ENCODE data around the gene CRIP2. TPM values are rescaled to one million over a fixed set of nuclear protein-coding genes. Genes with fewer than 3 reads are reported as not detected.

Gene CRIP2
- total and polyA plus RNA-seq, 4 donors, result 4.3 to 40.0 (median 20.7) TPM

DNA sequence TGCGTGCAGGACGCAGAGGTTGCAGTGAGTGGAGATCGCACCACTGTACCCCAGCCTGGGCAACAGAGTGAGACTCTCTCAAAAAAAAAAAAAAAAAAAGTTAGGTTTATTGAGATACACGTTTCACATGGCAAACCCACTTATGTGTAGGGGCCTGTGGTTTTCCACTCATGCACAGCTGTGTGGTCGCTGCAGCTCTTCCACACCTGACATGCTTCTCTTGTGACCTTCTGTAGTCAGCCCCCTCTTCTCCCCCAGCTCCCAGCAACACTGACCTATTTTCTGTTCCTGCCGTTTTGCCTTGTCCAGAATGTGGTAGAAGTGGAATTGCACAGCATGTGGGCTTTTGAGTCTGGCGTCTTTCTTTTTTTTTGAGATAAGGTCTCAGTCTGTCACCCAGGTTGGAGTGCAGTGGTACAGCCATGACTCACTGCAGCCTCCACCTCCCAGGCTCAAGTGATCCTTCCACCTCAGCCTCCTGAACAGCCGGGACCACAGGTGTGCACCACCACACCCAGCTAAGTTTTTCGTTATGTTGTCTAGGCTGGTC is 46.6 kb upstream of the CRIP2 start:
- TF ChIP-seq NR2F2 (IDR thresholded peaks at IDR 0.05), result no peak
- TF ChIP-seq GABPA (IDR thresholded peaks at IDR 0.05 in 1 of 2, conservative IDR thresholded peaks at IDR 0.05 in 1 of 2), result no peak
- TF ChIP-seq, protein P1, sequence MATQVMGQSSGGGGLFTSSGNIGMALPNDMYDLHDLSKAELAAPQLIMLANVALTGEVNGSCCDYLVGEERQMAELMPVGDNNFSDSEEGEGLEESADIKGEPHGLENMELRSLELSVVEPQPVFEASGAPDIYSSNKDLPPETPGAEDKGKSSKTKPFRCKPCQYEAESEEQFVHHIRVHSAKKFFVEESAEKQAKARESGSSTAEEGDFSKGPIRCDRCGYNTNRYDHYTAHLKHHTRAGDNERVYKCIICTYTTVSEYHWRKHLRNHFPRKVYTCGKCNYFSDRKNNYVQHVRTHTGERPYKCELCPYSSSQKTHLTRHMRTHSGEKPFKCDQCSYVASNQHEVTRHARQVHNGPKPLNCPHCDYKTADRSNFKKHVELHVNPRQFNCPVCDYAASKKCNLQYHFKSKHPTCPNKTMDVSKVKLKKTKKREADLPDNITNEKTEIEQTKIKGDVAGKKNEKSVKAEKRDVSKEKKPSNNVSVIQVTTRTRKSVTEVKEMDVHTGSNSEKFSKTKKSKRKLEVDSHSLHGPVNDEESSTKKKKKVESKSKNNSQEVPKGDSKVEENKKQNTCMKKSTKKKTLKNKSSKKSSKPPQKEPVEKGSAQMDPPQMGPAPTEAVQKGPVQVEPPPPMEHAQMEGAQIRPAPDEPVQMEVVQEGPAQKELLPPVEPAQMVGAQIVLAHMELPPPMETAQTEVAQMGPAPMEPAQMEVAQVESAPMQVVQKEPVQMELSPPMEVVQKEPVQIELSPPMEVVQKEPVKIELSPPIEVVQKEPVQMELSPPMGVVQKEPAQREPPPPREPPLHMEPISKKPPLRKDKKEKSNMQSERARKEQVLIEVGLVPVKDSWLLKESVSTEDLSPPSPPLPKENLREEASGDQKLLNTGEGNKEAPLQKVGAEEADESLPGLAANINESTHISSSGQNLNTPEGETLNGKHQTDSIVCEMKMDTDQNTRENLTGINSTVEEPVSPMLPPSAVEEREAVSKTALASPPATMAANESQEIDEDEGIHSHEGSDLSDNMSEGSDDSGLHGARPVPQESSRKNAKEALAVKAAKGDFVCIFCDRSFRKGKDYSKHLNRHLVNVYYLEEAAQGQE (IDR thresholded peaks at IDR 0.05), result no peak
- 94% methylated on average over 9 of the region's 9 CpGs for WGBS

DNA sequence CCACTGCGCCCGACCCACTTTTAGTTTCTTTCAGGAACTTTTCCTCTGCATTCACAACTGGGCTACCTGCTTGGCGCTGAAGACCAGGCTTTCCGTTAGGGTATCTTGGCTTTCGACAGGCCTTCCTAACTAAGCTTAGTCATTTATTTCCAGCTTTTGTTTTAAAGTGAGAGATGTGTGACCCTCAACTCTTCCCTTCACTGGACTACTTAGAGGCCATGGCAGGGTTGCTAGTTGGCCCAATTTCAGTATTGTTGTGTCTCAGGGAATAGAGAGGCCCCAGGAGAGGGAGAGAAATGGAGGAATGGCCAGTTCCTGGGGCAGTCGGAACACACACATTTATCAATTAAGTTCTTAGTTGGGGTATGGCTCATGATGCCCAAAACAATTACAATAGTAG is 44.6 kb upstream of the CRIP2 start:
- no peak overlapping the region for H3K9ac ChIP-seq (ENCODE audit: low read depth in 1 of 2, low read length in 2 of 2)
- no peak for DNase-seq (ENCODE audit: low spot score)
- TF ChIP-seq FOXA2 (IDR thresholded peaks at IDR 0.05) (no peak), FOXA1 (IDR thresholded peaks at IDR 0.05) (no peak), GABPA (IDR thresholded peaks at IDR 0.05 in 1 of 2, conservative IDR thresholded peaks at IDR 0.05 in 1 of 2) (no peak), HNF4G (IDR thresholded peaks at IDR 0.05) (no peak), RAD21 (IDR thresholded peaks at IDR 0.05) (no peak), JUND (IDR thresholded peaks at IDR 0.05) (no peak), HNF4A (conservative IDR thresholded peaks at IDR 0.05) (no peak), EGR1 (IDR thresholded peaks at IDR 0.05; ENCODE audit: low read depth in 2 of 2) (no peak)
- TF ChIP-seq, protein P2, sequence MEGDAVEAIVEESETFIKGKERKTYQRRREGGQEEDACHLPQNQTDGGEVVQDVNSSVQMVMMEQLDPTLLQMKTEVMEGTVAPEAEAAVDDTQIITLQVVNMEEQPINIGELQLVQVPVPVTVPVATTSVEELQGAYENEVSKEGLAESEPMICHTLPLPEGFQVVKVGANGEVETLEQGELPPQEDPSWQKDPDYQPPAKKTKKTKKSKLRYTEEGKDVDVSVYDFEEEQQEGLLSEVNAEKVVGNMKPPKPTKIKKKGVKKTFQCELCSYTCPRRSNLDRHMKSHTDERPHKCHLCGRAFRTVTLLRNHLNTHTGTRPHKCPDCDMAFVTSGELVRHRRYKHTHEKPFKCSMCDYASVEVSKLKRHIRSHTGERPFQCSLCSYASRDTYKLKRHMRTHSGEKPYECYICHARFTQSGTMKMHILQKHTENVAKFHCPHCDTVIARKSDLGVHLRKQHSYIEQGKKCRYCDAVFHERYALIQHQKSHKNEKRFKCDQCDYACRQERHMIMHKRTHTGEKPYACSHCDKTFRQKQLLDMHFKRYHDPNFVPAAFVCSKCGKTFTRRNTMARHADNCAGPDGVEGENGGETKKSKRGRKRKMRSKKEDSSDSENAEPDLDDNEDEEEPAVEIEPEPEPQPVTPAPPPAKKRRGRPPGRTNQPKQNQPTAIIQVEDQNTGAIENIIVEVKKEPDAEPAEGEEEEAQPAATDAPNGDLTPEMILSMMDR (IDR thresholded peaks at IDR 0.05; ENCODE audit: low read depth, low read length, missing input control), result no peak
- TF ChIP-seq, protein P1 (IDR thresholded peaks at IDR 0.05), result no peak
- TF ChIP-seq, protein P3, sequence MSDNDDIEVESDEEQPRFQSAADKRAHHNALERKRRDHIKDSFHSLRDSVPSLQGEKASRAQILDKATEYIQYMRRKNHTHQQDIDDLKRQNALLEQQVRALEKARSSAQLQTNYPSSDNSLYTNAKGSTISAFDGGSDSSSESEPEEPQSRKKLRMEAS (IDR thresholded peaks at IDR 0.05), result no peak
- peaks cover 0 to 4% (median under 1%) of the 10 kb centered on the region in 4 donors for H3K36me3 ChIP-seq (ENCODE audit: control insufficient read depth in 4 of 4, insufficient read depth in 3 of 4, low read depth in 1 of 4, low read length in 3 of 4)
- H3K9me3 ChIP-seq (ENCODE audit: control insufficient read depth in 4 of 4, low read length in 3 of 4), result no peaks in the 10 kb centered on the region
- H3K27me3 ChIP-seq (ENCODE audit: control insufficient read depth in 4 of 4, insufficient read depth in 4 of 4, low read length in 3 of 4), result no peaks in the 10 kb centered on the region
- peaks cover 8 to 26% (median 16%) of the 10 kb centered on the region in 4 donors for H3K4me1 ChIP-seq (ENCODE audit: control insufficient read depth in 4 of 4, insufficient read depth in 4 of 4, low read length in 3 of 4)
- 94% methylated on average over 6 of the region's 6 CpGs for WGBS
- no peak overlapping the region for H3K4me3 ChIP-seq (ENCODE audit: low read depth in 1 of 3, low read length in 3 of 3)
- peak overlapping the region in 1 of 2 donors; percentile 88 for H3K27ac ChIP-seq (ENCODE audit: low read depth in 1 of 2, low read length in 2 of 2)

More for the DNA sequence above, 46.6 kb upstream of the CRIP2 start:
- peaks cover 6 to 20% (median 10%) of the 10 kb centered on the region in 4 donors for H3K4me1 ChIP-seq (ENCODE audit: control insufficient read depth in 4 of 4, insufficient read depth in 4 of 4, low read length in 3 of 4)
- H3K4me3 ChIP-seq (ENCODE audit: low read depth in 1 of 3, low read length in 3 of 3), result no peak overlapping the region
- H3K9ac ChIP-seq (ENCODE audit: low read depth in 1 of 2, low read length in 2 of 2), result no peak overlapping the region
- H3K27ac ChIP-seq (ENCODE audit: low read depth in 1 of 2, low read length in 2 of 2), result no peak overlapping the region
- peaks cover 0 to 6% (median 2%) of the 10 kb centered on the region in 4 donors for H3K36me3 ChIP-seq (ENCODE audit: control insufficient read depth in 4 of 4, insufficient read depth in 3 of 4, low read depth in 1 of 4, low read length in 3 of 4)
- H3K27me3 ChIP-seq (ENCODE audit: control insufficient read depth in 4 of 4, insufficient read depth in 4 of 4, low read length in 3 of 4), result no peaks in the 10 kb centered on the region
- no peaks in the 10 kb centered on the region for H3K9me3 ChIP-seq (ENCODE audit: control insufficient read depth in 4 of 4, low read length in 3 of 4)
- DNase-seq (ENCODE audit: low spot score), result no peak

Measured in liver (tissue), 9 donors.